NCI-H345 (cell line): ENCODE data around the gene ADCY7.
"Not testable (repeated sequence)": the region's sequence is repeated elsewhere in the genome, so short reads cannot be mapped to it uniquely, and the experiment has no call there.

Source experiments
- DNase-seq: peaks from one replicate; lab custom pipeline; 2025; lab: John Stamatoyannopoulos, UW

Gene ADCY7

DNA sequence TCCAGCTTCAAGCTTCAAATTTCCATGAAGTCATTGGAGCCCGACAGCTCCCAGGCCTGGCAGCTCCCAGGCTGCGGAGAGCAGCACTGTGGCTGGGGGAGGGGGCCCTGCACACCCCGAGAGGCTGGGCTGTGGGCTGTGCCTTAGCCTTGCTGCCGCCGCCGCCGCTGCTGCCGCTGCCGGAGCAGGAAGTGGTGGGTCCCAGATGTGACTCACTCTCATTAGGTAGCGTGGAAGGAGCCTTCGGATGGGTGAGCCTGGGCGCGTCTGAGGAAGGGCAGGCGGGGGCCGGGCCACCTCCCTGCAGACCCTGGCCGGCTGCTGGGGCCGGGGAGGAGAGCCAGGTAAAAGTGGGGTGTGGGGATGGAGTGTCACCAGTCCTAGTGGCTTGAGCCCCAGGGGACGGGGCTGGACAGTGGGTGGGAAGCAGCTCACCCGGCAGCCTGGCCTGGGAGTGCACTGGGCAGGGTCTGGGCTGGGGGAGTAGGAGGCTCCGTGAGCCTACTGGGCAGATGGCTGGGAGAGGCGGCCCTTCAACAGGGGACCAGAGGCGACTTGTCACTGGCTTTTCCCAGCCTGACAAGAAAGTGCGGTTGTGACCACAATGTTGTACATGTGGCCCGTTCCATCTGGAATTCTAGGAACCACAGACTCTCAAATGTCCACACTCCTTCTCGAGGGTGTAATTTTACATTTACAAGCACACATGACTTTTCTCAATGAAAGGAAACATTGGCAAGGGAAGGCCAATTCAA lies at the start of gene ADCY7:
Gene ADCY7 (plus strand): TSS at position 215 of the 755 bp plus-strand sequence. CDS start 21,629 bp downstream, outside the sequence.
- DNase-seq, result no peak

DNA sequence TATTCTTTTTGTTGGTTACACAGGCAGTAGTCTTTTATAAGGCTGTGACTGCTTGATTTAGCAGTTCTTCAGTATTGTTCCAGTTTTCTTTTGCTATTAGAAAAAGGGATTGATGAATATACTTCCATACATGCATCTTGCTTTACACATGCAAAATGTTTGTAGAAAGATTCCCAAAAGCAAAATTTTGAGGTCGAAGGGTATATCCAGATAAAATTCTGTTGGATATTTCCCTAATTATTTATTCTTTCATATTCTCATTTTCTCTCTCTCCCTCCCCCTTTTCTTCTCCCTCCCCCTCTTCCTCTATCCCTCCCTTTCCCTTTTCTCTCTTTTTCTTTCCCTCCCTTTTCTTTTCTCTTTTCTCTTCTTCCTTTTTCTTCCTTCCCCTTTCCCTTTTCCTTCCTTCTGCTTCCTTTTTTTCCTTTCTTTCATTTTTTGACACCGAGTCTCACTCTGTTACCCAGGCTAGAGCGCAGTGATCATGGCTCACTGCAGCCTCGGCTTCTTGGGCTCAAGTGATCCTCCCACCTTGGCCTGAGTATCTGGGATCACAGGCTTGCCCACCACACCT lies 46.9 kb upstream of the ADCY7 start:
- DNase-seq, result no peak

DNA sequence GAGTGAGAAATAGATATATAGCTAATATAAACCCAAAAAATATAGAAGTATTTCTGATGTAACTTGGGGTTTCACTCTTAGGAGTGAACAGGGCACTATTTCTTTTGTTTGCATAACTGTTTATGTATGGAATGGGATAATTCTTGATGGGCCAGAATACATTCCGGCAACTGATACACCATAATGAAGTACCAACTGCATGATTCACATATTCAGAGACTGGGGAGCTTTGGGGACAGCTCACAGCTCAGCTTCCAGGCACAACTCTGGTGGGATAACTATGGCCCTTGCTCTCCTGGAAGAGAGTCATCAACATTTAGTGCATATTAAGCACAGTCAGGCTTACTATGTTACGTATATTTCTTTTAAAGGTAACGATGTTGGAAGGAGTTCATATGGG lies 42.1 kb upstream of the ADCY7 start:
- DNase-seq, result no peak

DNA sequence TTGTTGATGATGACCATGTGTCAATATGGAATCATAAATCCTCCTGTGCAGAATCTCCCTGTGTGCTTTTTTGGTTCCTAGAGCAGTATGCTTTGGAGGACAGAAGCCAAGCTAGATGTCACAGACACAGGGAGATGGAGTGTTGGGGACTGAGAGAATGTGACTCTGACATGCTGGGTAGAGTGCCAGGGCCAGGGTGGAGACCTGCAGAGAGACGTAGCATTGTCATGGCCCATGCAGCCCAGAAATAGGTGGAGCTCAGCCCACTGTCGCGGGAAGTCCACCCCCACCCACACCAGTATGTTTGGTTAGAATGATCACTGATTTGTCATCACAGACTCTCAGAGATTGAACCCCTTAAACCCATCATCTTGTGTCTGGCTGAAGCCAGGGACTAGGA lies 39.2 kb upstream of the ADCY7 start:
- no peak for DNase-seq

DNA sequence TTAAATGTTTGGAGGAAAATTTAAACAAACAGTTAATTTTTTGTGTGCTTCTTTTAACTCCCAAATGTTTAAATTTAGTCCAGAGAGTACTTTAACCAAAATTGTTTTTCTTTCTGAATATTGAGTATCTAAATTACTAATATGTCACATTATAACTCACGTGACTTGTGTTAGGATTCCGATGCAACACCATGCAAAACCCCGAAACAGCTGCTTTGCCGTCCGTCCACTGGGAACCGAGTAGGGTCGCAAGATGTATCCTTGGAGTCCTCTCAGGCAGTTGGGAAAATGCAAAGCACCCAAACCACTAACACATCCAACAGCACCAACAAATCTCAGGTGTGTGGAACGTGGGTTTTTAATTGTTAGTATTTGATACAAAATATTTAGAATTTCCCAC lies 38.7 kb upstream of the ADCY7 start:
- DNase-seq, result no peak

DNA sequence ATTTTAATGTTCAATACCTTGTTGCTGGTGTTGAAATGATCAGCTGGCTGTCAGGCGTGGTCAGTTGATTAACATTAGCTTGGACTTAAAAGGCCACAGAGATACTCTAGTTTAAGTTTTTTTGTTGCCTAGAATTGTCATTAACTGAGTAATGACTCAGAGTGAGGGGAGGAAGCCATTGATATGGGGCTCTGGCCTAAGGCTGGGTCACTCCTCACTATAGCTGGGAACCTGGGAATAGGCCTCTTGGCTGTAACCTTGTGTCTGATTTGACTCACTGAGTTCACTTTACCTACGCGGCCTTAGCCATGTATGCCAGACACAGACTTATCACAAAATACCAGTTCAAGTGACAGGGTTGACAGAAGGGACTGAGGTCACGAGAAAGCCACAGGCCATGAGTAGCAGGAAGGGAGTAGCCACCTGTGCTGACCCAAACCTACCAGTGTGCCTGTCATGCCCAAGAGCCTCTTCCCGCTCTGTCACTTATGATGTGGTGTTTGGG lies 37.9 kb upstream of the ADCY7 start:
- no peak for DNase-seq

DNA sequence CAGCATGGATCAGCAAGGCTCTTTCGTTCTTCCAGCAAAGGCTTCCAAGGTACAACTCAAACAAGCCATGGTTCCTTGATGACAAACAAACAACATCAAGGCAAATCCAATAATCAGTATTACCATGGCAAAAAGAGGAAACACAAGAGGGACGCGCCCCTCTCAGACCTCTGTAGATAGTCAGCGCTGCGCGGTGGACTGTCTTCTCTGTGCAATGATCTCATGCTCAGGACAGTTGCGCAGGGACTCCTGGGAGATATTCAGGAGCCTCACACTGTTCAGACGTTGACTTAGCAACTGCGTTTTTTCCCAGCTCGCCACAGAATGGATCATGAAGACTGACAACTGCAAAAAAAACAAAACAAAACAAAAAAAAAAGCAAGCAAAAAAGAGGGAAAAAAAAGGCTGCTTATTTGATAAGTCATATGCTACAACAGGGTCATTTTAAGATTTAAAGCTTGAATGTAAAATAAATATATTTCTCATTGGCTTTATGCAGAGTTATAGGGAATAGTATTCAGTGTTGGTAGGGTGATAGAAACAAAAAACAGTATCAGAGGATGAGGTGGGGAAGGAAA lies 37.1 kb upstream of the ADCY7 start:
- DNase-seq, result no peak

DNA sequence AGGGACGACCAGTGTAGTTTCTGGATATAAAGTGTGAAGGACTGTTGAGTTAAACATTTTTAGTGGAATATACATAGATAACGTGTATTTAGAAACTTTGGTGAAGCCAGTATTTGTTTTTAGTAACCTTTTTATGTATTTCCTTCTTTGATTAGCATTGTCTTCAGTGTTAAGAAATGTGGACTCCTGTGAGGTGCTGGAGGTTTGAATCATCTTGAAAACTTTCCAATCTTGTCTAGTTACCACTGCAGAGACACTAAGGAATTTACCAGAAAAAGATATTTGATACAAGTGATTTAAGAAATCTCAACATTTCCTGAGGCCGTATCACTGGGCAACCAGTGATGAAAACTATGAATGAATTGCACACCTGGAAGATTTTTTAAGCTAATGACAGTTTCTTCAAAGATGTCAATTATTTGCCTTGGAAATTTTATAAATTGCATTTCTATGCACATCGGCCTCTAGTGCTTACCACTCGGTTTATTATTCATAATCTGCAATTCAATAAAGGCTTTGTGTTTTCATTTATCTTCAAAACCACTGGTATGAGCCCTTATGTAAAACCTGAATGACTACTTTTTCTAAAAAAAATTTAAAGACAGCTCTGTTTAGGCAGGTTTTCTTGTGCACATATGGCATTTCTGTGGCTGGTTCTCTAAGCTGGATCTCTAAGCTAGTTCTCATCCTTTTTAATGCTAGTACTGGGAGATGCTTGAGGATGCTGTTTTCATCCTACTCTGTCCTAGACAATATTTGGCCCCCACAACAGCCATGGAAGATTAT lies 31.4 kb upstream of the ADCY7 start:
- DNase-seq, result no peak

DNA sequence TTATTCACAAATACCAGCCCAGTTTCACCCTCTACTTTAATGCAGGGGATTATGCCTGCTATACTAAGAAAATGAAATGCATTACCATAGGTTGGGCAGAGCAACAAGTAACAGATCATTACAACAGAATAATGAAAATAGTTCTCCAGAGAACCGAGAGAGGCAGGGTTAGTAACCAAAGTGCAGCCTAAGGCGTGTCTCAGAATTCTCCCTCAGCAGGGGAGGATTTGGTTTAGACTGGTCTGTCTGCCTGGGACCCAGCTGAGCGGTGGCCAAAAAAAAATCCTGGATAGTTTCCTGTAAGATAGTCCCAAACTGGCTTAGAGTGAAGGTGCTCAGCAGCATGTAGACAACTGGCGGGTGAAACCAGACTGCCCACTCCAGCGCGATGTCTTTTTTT lies 30.8 kb upstream of the ADCY7 start:
- peak; percentile 4 for DNase-seq

DNA sequence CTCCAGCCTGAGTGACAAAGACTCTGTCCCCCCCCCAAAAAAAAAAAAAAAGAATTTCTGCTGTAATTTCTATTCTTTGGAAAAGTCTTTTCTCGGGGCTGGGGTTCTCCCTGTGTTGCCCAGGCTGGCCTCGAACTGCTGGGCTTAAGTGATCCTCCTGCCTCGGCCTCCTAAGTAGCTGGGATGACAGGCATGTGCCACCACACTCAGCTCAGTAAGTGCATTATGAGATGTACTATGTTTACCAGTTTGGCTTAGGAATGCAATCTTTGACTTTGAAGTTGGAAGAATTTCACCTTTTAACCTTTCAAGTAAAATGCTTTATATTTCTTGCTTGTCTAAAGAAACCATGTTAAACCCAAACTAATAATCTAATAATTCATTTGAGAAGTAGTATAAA lies 28.0 kb upstream of the ADCY7 start:
- DNase-seq, result no peak

DNA sequence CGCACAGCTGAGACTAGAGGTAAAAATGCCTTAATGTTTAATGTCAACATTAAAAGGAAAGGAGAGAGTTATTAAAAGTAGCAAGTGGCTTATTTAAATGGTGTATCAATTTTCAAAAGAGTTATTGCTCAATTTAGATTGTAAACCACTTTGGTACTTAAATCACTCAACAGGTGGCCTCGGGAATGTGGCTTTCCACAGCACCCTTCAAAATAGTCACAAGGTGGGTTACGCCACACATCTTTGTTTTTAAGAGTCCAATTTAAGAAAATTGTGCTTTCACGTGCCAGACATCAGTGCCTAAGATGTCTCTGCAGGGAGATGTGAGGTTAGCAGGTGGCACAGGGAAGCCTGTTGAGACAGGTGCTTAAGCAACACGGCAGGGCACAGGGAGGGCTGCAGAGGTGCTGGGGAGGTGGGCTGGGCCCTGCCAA lies 27.5 kb upstream of the ADCY7 start:
- DNase-seq, result no peak

DNA sequence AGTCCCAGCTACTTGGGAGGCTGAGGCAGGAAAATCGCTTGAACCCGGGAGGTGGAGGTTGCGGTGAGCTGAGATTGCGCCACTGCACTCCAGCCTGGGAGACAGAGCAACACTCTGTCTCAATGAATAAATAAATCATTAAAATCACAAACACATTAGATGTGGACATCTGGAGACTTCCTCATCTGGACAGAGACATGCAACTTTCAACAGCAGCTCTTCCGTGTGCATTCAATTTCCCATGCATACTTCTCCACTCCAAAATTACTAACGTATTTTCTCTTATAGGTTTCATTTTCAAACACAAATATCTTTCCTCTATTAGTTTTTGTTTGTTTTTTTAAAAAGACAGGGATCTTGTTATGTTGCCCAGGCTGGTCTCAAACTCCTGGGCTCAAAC lies 23.3 kb upstream of the ADCY7 start:
- DNase-seq, result not testable (repeated sequence)

DNA sequence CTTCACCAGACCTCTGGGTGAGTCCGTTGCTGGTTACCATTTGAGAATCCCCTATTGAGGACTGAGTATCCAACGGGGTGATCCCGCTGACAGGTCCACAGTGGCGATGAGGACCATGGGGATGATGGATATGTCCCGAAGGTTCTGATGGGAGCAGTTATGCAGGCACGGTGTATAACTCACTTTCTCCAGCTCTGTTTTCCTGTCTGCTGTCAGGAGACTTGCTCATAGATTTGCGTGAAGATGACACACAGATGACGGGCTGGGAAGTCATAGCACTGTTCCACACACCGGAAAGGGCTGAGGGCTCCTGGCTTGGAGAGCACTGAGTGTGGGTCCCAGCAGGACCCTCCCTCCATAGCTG lies 22.2 kb upstream of the ADCY7 start:
- no peak for DNase-seq

DNA sequence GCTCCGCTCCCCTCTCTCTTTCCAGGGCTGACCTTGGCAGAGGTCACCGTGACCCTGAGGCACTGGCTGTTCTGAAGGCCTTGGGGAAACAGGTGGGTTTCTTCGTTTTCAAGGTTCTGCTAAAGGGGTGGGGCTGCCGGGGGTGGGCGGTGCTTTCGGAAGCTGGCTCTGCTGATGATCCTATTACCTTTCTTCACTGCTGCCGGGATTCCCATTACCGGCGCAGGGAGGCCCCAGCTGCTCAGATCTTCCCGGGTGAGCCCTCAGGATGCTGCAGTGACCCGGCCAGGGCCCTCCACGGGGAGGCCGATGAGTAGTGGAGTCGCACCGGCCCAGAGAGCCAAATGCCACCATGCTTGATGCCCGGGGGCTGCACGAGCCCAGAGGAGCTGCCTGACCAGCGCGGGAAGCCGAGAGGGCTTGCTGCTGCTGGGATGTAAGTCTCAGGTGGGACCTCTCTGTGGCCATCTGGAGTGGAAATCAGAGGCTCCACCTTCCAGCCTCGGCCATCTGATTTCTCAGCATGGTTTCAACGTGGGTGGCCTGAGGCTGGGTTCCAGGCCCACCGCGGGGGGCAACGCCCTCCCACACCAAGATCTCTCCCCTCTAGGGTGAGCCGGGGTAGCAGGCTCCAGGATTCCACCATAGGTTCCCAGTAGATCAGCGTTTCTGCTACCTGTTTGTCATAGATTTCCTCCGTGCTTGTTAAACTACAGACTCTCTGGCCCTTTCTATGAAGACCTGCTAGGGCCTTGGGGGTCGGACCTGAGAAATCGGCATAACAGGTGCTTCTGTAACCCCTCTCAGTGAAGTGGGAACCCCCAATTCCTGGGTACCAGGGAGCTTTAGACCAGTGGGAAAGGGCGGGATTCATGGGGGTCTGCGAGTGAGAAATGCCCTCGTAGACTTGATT lies 21.6 kb upstream of the ADCY7 start:
- DNase-seq, result no peak

DNA sequence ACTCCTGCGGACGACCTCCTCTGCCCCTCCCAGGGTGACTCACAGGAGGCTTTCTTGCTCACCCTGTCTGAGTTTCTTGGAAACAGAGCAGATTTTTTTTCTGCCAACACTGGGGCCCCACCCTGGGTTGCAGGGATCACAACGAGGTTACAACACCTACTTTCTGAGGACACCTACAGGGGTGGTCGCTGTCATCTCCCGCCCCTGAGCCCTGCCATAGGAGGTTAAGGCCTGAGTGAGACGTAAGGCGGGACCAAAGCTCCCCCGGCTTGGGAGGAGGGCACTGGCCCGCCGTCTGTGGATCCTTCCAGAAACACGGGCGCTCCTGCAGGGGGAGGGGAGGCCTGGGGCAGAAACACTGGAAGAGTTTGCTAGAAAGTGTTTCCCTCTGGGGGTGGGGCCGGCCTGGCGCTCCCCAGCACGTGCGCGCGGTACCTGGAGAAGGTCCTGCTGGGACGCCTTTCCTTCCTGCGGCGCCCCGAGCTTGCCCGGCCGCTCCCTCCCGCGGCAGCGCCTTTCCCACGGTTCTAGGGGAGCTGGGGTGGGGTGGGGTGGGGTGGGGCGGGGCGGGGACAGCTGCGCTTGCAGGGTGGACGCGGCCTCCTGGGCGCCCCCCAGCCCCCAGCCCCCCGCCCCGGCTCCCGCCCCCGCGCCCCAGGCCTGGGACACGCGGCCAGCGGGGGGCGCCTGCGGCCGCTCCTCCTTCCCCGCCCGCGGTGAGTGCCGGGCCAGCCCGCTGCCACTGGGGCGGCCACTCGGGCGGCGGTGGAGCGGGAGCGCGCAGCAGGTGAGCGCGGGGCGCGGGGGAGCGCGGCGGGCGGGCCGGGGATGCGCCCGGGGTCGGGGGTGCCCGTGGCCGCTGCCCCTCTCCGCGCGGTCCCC lies 20.7 kb upstream of the ADCY7 start:
- DNase-seq, result peak; percentile 15

DNA sequence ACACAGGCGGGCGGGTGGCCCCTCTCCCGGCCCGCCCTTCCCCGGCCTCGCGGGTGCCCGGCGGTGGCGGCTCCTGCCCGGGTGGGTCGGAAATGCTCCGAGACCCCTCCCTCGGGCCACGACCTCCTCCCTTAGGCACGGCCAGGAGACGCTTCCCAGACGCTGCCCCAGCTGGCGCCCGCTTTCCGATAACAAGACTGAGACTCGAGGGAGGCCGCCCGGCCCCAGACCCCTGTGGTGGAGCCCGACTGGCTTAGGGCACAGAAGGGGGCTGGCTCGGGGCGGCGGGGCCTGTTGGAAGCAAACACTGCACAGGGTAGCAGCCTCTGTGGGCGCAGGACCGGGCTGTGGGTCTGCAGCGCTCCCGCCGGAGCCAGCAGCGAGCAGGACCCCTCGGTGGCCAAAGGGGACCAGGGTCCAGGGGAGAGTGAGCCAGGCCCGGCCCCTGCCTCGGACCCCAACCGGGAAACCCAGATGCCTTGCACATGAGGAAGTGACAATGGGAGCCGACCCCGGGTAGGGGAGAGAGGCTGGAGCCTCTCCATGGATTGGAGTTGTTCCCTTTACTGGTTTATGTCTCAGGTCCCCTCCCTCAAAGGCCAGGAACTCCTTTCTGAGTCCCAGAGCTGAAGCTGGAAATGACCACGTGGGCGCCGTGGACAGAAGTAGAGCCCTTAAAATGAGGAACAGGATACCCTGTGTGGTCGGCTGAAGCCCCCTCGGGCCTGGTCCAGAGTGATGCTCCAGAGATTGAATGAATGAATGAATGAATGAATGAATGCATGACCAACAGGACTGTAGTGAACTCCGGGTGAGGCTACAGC lies 19.8 kb upstream of the ADCY7 start:
- no peak for DNase-seq

DNA sequence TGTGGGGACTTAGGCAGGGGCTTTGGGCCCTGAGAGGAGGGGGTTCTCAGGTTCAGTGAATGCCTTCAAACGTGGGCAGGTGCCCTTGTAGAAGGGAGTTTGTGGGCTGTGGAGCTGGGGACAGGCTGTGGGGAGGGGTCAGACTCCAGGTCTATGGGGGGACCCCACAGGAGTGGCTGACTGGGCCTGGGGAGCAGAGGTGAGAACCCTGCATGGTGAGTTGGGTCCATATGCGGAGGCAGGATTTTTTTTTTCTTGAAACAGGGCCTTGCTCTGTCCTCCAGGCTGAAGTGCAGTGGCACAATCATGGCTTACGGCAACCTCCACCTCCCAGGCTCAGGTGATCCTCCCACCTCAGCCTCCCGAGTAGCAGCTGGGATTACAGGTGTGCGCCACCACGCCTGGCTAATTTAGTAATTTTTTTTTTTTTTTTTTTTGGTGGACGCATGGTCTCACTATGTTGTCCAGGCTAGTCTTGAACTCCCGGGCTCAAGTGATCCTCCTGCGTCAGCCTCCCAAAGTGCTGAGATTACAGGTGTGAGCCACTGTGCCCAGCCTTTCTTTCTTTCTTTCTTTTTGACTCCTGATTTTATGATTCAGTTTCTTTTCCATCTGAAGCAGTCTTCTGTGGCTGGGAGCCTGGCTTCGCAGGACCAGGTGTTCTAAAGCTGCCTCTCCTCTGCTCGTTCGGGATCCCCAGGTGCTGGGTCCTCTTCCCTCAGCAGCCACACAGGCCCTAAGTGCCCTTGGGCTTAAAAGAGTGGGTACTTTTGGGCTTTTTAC lies 19.0 kb upstream of the ADCY7 start:
- DNase-seq, result no peak

DNA sequence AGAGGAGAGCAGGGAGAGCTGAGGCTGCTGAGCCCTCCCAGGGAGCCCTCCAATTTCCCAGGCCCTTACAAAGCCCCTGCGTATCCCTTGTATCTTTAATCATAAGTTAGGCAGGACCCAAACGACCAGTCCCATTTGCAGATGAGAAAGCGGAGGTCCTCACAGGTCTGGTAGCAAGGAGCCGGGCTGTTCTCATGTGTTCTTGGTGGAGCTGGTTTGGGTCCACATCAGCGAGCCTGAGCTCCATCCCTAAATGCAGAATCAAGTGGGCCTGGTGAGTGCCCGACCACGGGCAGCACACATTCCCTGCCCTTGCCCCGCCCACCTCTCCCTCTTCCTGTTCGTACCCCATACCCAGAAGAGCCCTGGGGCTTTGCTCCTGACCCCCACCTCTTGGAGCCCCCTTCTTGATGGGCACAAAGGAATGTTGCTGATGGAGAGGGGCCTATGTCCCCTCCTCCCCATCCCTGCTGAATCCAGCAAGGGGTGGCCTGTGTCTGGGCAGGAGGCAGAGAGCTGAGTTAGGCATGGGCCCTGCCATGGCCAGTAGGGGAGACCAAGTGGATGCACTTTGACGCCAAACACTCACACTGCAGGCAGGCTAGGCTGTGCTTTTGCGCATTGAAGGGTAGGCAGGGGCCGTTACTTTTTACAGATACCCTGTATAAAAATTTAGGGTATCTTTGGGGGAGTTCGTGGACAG lies 18.3 kb upstream of the ADCY7 start:
- no peak for DNase-seq
